ENCODE measurements around the gene GABRR2.

DNA sequence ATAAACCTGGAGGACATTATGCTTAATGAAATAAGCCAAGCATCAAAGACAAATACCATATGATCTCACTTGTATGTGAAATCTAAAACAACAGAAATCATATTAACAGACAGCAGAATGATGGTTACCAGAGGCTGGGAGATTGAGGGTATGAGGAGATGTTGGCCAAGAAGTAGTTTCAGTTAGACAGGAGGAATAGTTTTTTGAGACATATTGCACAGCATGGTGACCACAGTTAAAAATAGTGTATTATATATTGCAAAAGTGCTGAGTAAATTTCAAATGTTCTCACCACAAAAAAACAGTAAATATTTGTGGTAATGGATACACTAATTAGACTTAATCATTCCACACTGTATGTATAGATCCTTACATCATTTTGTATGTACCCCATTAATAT, 99.7 kb downstream of the GABRR2 start:
- TF ChIP-seq CTCF (IDR thresholded peaks at IDR 0.05): no peak
- no peak for TF ChIP-seq POLR2A (IDR thresholded peaks at IDR 0.05)
